ENCODE results near the gene CERS6. TPM values are rescaled to one million over a fixed set of nuclear protein-coding genes. Genes with fewer than 3 reads are reported as not detected.

The CERS6 gene
- total and polyA plus RNA-seq, 2 experiments from 2014 or later, result 7.4 to 35.0 TPM

- TF ChIP-seq ZNF462 (CRISPR knock-in tag; IDR thresholded peaks at IDR 0.05) (no peak), EZH2phosphoT487 (IDR thresholded peaks at IDR 0.05; ENCODE audit: unreplicated experiment) (no peak)
Observed at GRCh38 chr2:168738062-168738461, 282.0 kb downstream of the CERS6 start (continued).

DNA sequence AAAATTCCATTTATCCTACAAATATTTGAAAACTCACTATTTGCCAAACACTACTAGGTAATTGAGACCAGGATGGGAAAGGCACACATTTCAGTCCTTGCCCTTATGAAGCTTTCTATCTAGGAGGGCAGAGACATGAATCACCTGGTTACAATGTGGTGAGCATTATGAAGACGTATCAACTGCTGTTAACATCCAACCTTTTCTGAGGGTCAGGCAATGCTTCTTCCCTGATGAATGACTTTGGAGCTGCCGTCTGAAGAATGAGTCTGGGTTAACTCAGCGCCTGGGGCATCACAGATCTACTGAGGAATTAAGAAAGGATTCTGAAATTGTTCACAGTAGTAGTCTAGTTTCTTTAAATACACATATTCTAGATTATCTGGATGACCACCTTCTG, 284.3 kb downstream of the CERS6 start:
- H3K4me2 ChIP-seq, result no peak overlapping the region
- H3F3A ChIP-seq (replicated peaks; ENCODE audit: low read depth), result no peaks in the 10 kb centered on the region
- Mint-ChIP-seq H3K4me3 (no peak overlapping the region), H3K36me3 (ENCODE audit: low read depth) (no peaks in the 10 kb centered on the region), H3K27me3 (ENCODE audit: insufficient read depth, low read depth, poor library complexity) (peaks cover 3% of the 10 kb centered on the region), H3K4me1 (0 out of 3 replicates have a peak, but pooled peaks cover 5% of the 10 kb centered on the region), H3K9me3 (no peaks in the 10 kb centered on the region), H3K27ac (no peak overlapping the region)
- no peak overlapping the region for H3K4me3 ChIP-seq
- H3K27me3 ChIP-seq (ENCODE audit: insufficient read depth), result no peaks in the 10 kb centered on the region
- no peaks in the 10 kb centered on the region for H3K4me1 ChIP-seq (ENCODE audit: insufficient read depth)
- no peak overlapping the region for H2AFZ ChIP-seq
- H3K36me3 ChIP-seq (ENCODE audit: insufficient read depth), result no peaks in the 10 kb centered on the region
- H3K27ac ChIP-seq (ENCODE audit: low read depth), result no peak overlapping the region
- no peaks in the 10 kb centered on the region for H3K9me2 ChIP-seq (ENCODE audit: insufficient read depth)
- H3K79me2 ChIP-seq (replicated peaks; ENCODE audit: insufficient read depth), result no peaks in the 10 kb centered on the region
- no peak for DNase-seq (ENCODE audit: low spot score)
- no peak for ATAC-seq
- no peaks in the 10 kb centered on the region for H4K20me1 ChIP-seq (replicated peaks; ENCODE audit: insufficient read depth)
- TF ChIP-seq POLR2AphosphoS5 (IDR thresholded peaks at IDR 0.05; ENCODE audit: low read depth) (no peak), CREB1 (CRISPR knock-in tag; IDR thresholded peaks at IDR 0.05; ENCODE audit: low read depth) (no peak), EZH2phosphoT487 (IDR thresholded peaks at IDR 0.05; ENCODE audit: unreplicated experiment) (no peak), EZH2 (IDR thresholded peaks at IDR 0.05; ENCODE audit: low read depth, unreplicated experiment) (no peak), REST (IDR thresholded peaks at IDR 0.05; ENCODE audit: unreplicated experiment) (no peak), ZNF331 (CRISPR knock-in tag; IDR thresholded peaks at IDR 0.05; ENCODE audit: low read depth) (no peak), JUNB (IDR thresholded peaks at IDR 0.05; ENCODE audit: unreplicated experiment) (no peak), CTCF (conservative IDR thresholded peaks at IDR 0.05; ENCODE audit: low read depth in 2 of 2) (no peak), ZNF114 (CRISPR knock-in tag; IDR thresholded peaks at IDR 0.05) (no peak), ETS1 (IDR thresholded peaks at IDR 0.05) (no peak), STAT1 (IDR thresholded peaks at IDR 0.05; ENCODE audit: unreplicated experiment) (no peak)
